GM23338 (cell line): ENCODE data around the gene SLC35A3. TPM values are rescaled to one million over a fixed set of nuclear protein-coding genes. Genes with fewer than 3 reads are reported as not detected.

Source experiments
- ATAC-seq: fragments of 200-7000 bp; cut with Tn5 transposase; 3 replicates; pipeline ENCODE4 v1.9.1; 2020
- DNase-seq: peaks from one replicate; pipeline ENCODE4 v3.0.0-alpha.2; 2015; ENCODE audit warnings: low spot score
- H2AFZ ChIP-seq: fragments of 200-600 bp; sonication (generic); 2 replicates; pipeline ENCODE4 v1.8.0; 2016; ENCODE audit warnings: antibody characterized with exemption, mild to moderate bottlenecking, moderate library complexity
- H3F3A ChIP-seq: fragments of 200-600 bp; sonication (generic); replicated peaks from 2 replicates; pipeline ENCODE4 v1.8.0; 2017; ENCODE audit warnings: antibody characterized with exemption, mixed run types, low read depth
- H3K27ac ChIP-seq: fragments of 200-600 bp; sonication (generic); 2 replicates; pipeline ENCODE4 v1.6.1; 2016; ENCODE audit warnings: low read depth
- H3K27me3 ChIP-seq: fragments of 200-600 bp; sonication (generic); 2 replicates; pipeline ENCODE4 v1.8.0; 2016; ENCODE audit warnings: mild to moderate bottlenecking, mixed run types, moderate library complexity; ENCODE audit not compliant: insufficient read depth
- H3K36me3 ChIP-seq: fragments of 200-600 bp; sonication (generic); 2 replicates; pipeline ENCODE4 v1.8.0; 2016; ENCODE audit warnings: mild to moderate bottlenecking; ENCODE audit not compliant: insufficient read depth
- H3K4me1 ChIP-seq: fragments of 200-600 bp; sonication (generic); 2 replicates; pipeline ENCODE4 v1.8.0; 2016; ENCODE audit warnings: mild to moderate bottlenecking, moderate library complexity; ENCODE audit not compliant: insufficient read depth
- H3K4me2 ChIP-seq: fragments of 200-600 bp; sonication (generic); 2 replicates; pipeline ENCODE4 v1.7.1; 2017; ENCODE audit warnings: mixed run types
- H3K4me3 ChIP-seq: fragments of 200-600 bp; sonication (generic); 2 replicates; pipeline ENCODE4 v1.6.1; 2016; ENCODE audit warnings: mixed run types
- H3K79me2 ChIP-seq: fragments of 200-600 bp; sonication (generic); replicated peaks from 2 replicates; pipeline ENCODE4 v1.8.0; 2017; ENCODE audit warnings: mild to moderate bottlenecking; ENCODE audit not compliant: insufficient read depth
- H3K9me2 ChIP-seq: fragments of 200-600 bp; sonication (generic); 2 replicates; pipeline ENCODE4 v1.8.0; 2017; ENCODE audit not compliant: insufficient read depth
- H4K20me1 ChIP-seq: fragments of 200-600 bp; sonication (generic); replicated peaks from 2 replicates; pipeline ENCODE4 v1.8.0; 2017; ENCODE audit warnings: mild to moderate bottlenecking; ENCODE audit not compliant: insufficient read depth
- H3K27ac Mint-ChIP-seq: 2 replicates; pipeline ENCODE4 v1.8.0; 2020; ENCODE audit warnings: inconsistent platforms, mild to moderate bottlenecking, moderate library complexity, mixed read lengths
- H3K27me3 Mint-ChIP-seq: 3 replicates; pipeline ENCODE4 v1.8.0; 2022; ENCODE audit warnings: low read depth, mild to moderate bottlenecking, moderate library complexity, mixed read lengths, inconsistent platforms; ENCODE audit not compliant: insufficient read depth, poor library complexity
- H3K36me3 Mint-ChIP-seq: 3 replicates; pipeline ENCODE4 v1.8.0; 2021; ENCODE audit warnings: low read depth, mild to moderate bottlenecking, inconsistent platforms, moderate library complexity, mixed read lengths
- H3K4me1 Mint-ChIP-seq: 3 replicates; pipeline ENCODE4 v1.8.0; 2020; ENCODE audit warnings: mild to moderate bottlenecking, inconsistent platforms, mixed read lengths
- H3K4me3 Mint-ChIP-seq: 3 replicates; pipeline ENCODE4 v1.8.0; 2021; ENCODE audit warnings: moderate library complexity, mild to moderate bottlenecking, inconsistent platforms, mixed read lengths
- H3K9me3 Mint-ChIP-seq: 3 replicates; pipeline ENCODE4 v1.8.0; 2020; ENCODE audit warnings: moderate library complexity, mild to moderate bottlenecking, inconsistent platforms, mixed read lengths
- CTCF ChIP-seq, 2 experiments: fragments of 200-600 bp in 1 of 2; sonication (generic) in 1 of 2; conservative IDR thresholded peaks; 2 replicates each; pipeline versions ENCODE4 v1.5.1 to v1.6.1; 2016 to 2017; ENCODE audit warnings: antibody characterized with exemption in 2 of 2, low read depth in 2 of 2, mild to moderate bottlenecking in 2 of 2, moderate library complexity in 1 of 2
- EZH2 ChIP-seq: fragments of 200-600 bp; sonication (generic); IDR thresholded peaks from one replicate; pipeline ENCODE4 v1.8.0; 2017; ENCODE audit warnings: antibody characterized with exemption, mild to moderate bottlenecking, low read depth; ENCODE audit not compliant: unreplicated experiment
- EZH2phosphoT487 ChIP-seq: fragments of 200-600 bp; sonication (generic); IDR thresholded peaks from one replicate; pipeline ENCODE4 v1.8.1; 2018; ENCODE audit warnings: antibody characterized with exemption; ENCODE audit not compliant: unreplicated experiment
- JUNB ChIP-seq: IDR thresholded peaks from one replicate; pipeline ENCODE4 v1.6.1; 2016; ENCODE audit warnings: antibody characterized with exemption; ENCODE audit not compliant: unreplicated experiment
- NANOG ChIP-seq: IDR thresholded peaks from 2 replicates; pipeline ENCODE4 v1.6.1; 2016; ENCODE audit warnings: antibody characterized with exemption, borderline replicate concordance
- polyA plus RNA-seq: library from polyadenylated mRNA; unstranded; fragments of >200 nt; fragmentation: Nextera tagmentation; extraction: Ambion mirVana; gene quantifications from 2 replicates; pipeline ENCODE4 v1.2.1, GENCODE V29; 2016
- total RNA-seq: library from RNA; depleted of rRNA; stranded (reverse); fragments of >200 nt; shearing (Covaris generic); gene quantifications from 2 replicates; pipeline ENCODE4 v1.2.3, GENCODE V29; 2014
- TF ChIP-seq, protein P1 (sequence below): IDR thresholded peaks from one replicate; pipeline ENCODE4 v1.6.1; 2018; ENCODE audit warnings: antibody characterized with exemption; ENCODE audit not compliant: unreplicated experiment
- TF ChIP-seq, protein P2 (sequence below): IDR thresholded peaks from 2 replicates; pipeline ENCODE4 v1.6.1; 2016; ENCODE audit warnings: antibody characterized with exemption

Gene SLC35A3
- total and polyA plus RNA-seq, 2 experiments from 2014 or later, result 7.6 to 27.2 TPM

DNA sequence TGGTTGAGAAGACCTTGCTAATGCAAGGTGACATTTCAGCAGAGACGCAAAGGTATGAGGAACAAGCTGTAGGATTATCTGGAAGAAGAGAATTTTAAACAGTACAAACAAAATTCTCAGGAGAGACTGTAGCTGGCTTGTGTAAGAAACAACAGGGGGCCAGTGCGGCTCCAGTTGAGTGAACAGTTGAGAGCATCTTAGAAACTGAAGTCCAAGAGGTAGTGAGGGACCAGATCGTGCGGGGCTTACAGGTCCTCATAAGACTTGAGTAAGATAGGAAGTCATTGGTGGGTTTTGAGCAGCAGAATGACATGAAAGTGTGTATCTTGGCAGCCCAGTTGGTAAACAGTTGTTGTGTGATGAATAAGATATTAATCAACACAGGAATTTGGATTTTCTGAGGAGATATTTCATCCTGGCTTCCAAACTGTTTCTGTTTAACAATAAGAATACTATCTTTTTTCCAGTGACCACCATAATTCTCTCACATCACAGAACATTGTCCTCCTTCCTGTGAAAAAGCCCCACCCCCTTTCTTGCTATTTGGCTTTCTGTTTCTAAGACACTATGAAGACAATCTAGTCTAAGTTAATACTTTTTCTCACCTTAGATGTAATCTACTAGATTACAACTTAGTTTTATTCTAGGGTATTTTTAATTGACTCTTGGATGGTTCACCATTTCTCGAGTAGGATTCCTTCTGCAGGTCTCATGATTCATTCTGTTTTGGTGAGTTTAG is 100.6 kb downstream of the SLC35A3 start (continued):
- TF ChIP-seq CTCF (conservative IDR thresholded peaks at IDR 0.05; ENCODE audit: low read depth in 2 of 2) (no peak), JUNB (no peak), NANOG (no peak), EZH2 (no peak), EZH2phosphoT487 (no peak)
- TF ChIP-seq, protein P1, sequence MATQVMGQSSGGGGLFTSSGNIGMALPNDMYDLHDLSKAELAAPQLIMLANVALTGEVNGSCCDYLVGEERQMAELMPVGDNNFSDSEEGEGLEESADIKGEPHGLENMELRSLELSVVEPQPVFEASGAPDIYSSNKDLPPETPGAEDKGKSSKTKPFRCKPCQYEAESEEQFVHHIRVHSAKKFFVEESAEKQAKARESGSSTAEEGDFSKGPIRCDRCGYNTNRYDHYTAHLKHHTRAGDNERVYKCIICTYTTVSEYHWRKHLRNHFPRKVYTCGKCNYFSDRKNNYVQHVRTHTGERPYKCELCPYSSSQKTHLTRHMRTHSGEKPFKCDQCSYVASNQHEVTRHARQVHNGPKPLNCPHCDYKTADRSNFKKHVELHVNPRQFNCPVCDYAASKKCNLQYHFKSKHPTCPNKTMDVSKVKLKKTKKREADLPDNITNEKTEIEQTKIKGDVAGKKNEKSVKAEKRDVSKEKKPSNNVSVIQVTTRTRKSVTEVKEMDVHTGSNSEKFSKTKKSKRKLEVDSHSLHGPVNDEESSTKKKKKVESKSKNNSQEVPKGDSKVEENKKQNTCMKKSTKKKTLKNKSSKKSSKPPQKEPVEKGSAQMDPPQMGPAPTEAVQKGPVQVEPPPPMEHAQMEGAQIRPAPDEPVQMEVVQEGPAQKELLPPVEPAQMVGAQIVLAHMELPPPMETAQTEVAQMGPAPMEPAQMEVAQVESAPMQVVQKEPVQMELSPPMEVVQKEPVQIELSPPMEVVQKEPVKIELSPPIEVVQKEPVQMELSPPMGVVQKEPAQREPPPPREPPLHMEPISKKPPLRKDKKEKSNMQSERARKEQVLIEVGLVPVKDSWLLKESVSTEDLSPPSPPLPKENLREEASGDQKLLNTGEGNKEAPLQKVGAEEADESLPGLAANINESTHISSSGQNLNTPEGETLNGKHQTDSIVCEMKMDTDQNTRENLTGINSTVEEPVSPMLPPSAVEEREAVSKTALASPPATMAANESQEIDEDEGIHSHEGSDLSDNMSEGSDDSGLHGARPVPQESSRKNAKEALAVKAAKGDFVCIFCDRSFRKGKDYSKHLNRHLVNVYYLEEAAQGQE, result no peak

- Mint-ChIP-seq H3K27me3 (peaks cover 4% of the 10 kb centered on the region), H3K9me3 (no peaks in the 10 kb centered on the region), H3K27ac (no peak overlapping the region), H3K4me1 (peaks cover 3% of the 10 kb centered on the region; the same call in 2 of the 3 replicates), H3K36me3 (peaks cover 39% of the 10 kb centered on the region), H3K4me3 (no peak overlapping the region)
- H3K27ac ChIP-seq, result no peak overlapping the region
- no peak overlapping the region for H3K4me3 ChIP-seq
- H3K27me3 ChIP-seq, result no peaks in the 10 kb centered on the region
- no peaks in the 10 kb centered on the region for H3F3A ChIP-seq
- peaks cover 39% of the 10 kb centered on the region for H3K36me3 ChIP-seq
- DNase-seq (no peak), ATAC-seq (no peak)
- no peaks in the 10 kb centered on the region for H3K4me1 ChIP-seq
- H4K20me1 ChIP-seq, result no peaks in the 10 kb centered on the region
- H3K4me2 ChIP-seq, result no peak overlapping the region
- H2AFZ ChIP-seq, result no peak overlapping the region
- peaks cover 10% of the 10 kb centered on the region; the same call in 1 of the 2 replicates for H3K79me2 ChIP-seq
- H3K9me2 ChIP-seq, result no peaks in the 10 kb centered on the region
- TF ChIP-seq NANOG (no peak), EZH2phosphoT487 (no peak)
- TF ChIP-seq, protein P1, result no peak
- TF ChIP-seq, protein P2, sequence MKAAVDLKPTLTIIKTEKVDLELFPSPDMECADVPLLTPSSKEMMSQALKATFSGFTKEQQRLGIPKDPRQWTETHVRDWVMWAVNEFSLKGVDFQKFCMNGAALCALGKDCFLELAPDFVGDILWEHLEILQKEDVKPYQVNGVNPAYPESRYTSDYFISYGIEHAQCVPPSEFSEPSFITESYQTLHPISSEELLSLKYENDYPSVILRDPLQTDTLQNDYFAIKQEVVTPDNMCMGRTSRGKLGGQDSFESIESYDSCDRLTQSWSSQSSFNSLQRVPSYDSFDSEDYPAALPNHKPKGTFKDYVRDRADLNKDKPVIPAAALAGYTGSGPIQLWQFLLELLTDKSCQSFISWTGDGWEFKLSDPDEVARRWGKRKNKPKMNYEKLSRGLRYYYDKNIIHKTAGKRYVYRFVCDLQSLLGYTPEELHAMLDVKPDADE, result no peak
Observed at GRCh38 chr1:100073531-100073930, 103.7 kb downstream of the SLC35A3 start.
